Ovary (tissue), 9 donors: ENCODE measurements around the gene CDH1. TPM values are rescaled to one million over a fixed set of nuclear protein-coding genes. Genes with fewer than 3 reads are reported as not detected.

Experiments
- DNase-seq, 5 donors: peaks; one replicate each; pipeline ENCODE4 v3.0.0-alpha.2; 2019 to 2020
- H3K27ac ChIP-seq, 2 donors: fragments of 200-600 bp; one replicate each; pipeline versions ENCODE4 v1.5.1 to v1.8.0; 2019 to 2022
- H3K27me3 ChIP-seq: fragments of 200-600 bp; one replicate; pipeline ENCODE4 v1.8.0; 2022
- H3K36me3 ChIP-seq: fragments of 200-600 bp; sonication (generic); one replicate; pipeline ENCODE4 v1.5.1; 2019
- H3K4me1 ChIP-seq: one replicate; pipeline ENCODE4 v1.8.1; 2013; ENCODE audit warnings: mild to moderate bottlenecking, moderate library complexity; ENCODE audit not compliant: insufficient read depth
- H3K4me3 ChIP-seq: fragments of 200-600 bp; sonication (generic); one replicate; pipeline ENCODE4 v1.5.1; 2017
- H3K9me3 ChIP-seq, 2 donors: fragments of 200-600 bp in 1 of 2; sonication (generic) in 1 of 2; one replicate each; pipeline versions ENCODE4 v1.5.1 to v1.8.1; 2013 to 2019; ENCODE audit warnings: mild to moderate bottlenecking in 1 of 2, moderate library complexity in 1 of 2
- EP300 ChIP-seq: sonication (generic); formaldehyde crosslinking; IDR thresholded peaks from one replicate; pipeline ENCODE4 v1.6.1; 2017; ENCODE audit warnings: antibody characterized with exemption
- POLR2A ChIP-seq: fragments of 450-650 bp; IDR thresholded peaks from one replicate; pipeline ENCODE4 v1.6.1; 2017; ENCODE audit warnings: antibody characterized with exemption, mild to moderate bottlenecking, moderate library complexity
- WGBS, 3 donors: extraction: QIAGEN DNeasy Blood & Tissue Kit in 1 of 3; methylation state at CpG; one replicate each; pipeline versions ENCODE4 v1.1.5 to v1.1.7; 2013 to 2017; 5-methylcytosine and 5-hydroxymethylcytosine counted together
- intact Hi-C, 4 donors: fragments of 100-400 bp; cut with DNase I; formaldehyde crosslinking; loops; one replicate each; pipeline versions ENCODE4 v1.11.0 to v1.15.1; 2022 to 2023
- polyA plus RNA-seq, 2 donors: library from polyadenylated mRNA; stranded (reverse); fragments of 200-250 nt in 1 of 2; fragments of 350-450 nt in 1 of 2; fragmentation: Illumina TruSeq in 1 of 2; extraction: RNeasy Lipid Tissue Mini Kit (QIAGEN cat#74804) in 1 of 2; gene quantifications; one replicate each; pipeline ENCODE4 v1.2.3, GENCODE V29; 2013 to 2014
- total RNA-seq, 7 donors: library from RNA; depleted of rRNA in 2 of 7; stranded (reverse); fragments of >200 nt in 2 of 7; fragmentation: NEBNext Ultra II Directional in 3 of 7; extraction: Animal tissue kit (Norgen Biotek cat#: 25700) in 3 of 7; gene quantifications; one replicate each; pipeline versions ENCODE4 v1.1.0 to v1.2.4, GENCODE V29; 2016 to 2023
- TF ChIP-seq, protein P1 (sequence below), 3 donors: fragments of 450-650 bp in 2 of 3; fragments of 200-600 bp in 1 of 3; IDR thresholded peaks; one replicate each; pipeline versions ENCODE4 v1.5.1 to v1.8.0; 2016 to 2022; ENCODE audit warnings: antibody characterized with exemption in 3 of 3, mild to moderate bottlenecking in 1 of 3
- donor health status: DM: no; HTN: no; CAD: no; lungs with moderate emphysema.
- donor health status: DM: no; HTN: no; CAD: no.
- donor health status: Bipolar disorder and iron deficiency.
- donor health status: DM: yes; HTN: yes; CAD: no.
- donor health status: DM: no; HTN: no; CAD: no.
- donor health status: DM: yes; HTN: yes; CAD: no.

The CDH1 gene
- total and polyA plus RNA-seq, 9 donors: 1.1 to 118 (median 9.1) TPM

DNA sequence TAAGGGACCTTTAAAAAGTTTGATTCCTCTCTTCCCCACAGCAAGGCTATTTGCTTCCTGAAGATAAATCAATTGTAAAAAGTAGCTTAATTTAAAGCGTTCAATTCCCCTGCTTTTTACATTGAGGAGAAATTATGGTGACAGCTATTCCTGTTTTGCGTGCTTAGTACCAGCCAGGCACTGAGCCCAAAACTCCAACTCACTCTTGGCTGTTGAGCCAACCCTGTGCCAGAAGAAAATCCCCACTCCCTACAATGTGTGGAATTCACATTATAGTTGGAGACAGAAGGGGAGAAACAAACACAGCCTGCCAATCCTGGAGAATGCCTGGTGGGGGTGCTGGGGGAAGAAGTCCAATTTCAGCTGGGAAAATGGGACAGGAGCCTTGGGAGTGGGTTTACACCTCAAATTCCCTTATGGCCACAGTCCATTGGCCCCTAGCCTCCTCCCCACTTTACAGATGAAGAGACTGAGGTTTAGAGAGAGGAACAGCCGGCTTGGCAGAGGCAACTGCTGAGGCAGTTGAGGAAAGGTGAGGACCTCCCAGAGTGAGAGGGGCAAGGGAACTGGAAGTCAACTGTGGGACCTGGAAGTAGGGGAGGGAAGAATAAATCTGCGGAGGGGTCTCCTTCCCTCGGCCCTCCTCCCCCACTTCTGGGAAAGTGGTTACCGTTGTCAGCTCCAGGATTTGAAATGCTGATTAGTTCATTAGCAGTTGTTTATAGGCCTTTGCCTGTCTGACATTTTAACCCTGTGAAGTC, 26.1 kb downstream of the CDH1 start:
- TF ChIP-seq POLR2A (no peak), EP300 (no peak)
- TF ChIP-seq, protein P1, sequence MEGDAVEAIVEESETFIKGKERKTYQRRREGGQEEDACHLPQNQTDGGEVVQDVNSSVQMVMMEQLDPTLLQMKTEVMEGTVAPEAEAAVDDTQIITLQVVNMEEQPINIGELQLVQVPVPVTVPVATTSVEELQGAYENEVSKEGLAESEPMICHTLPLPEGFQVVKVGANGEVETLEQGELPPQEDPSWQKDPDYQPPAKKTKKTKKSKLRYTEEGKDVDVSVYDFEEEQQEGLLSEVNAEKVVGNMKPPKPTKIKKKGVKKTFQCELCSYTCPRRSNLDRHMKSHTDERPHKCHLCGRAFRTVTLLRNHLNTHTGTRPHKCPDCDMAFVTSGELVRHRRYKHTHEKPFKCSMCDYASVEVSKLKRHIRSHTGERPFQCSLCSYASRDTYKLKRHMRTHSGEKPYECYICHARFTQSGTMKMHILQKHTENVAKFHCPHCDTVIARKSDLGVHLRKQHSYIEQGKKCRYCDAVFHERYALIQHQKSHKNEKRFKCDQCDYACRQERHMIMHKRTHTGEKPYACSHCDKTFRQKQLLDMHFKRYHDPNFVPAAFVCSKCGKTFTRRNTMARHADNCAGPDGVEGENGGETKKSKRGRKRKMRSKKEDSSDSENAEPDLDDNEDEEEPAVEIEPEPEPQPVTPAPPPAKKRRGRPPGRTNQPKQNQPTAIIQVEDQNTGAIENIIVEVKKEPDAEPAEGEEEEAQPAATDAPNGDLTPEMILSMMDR (IDR thresholded peaks at IDR 0.05): no peak
- Histone ChIP-seq H3K27me3 (no peaks in the 10 kb centered on the region), H3K4me1 (no peaks in the 10 kb centered on the region), H3K4me3 (no peak overlapping the region), H3K9me3 (no peaks in the 10 kb centered on the region), H3K27ac (no peak overlapping the region), H3K36me3 (no peaks in the 10 kb centered on the region)
- WGBS, 3 donors: 50 to 63% (median 54%) methylated on average over 6 of the region's 6 CpGs
- intact Hi-C loops: no loop called here
- DNase-seq: no peak

DNA sequence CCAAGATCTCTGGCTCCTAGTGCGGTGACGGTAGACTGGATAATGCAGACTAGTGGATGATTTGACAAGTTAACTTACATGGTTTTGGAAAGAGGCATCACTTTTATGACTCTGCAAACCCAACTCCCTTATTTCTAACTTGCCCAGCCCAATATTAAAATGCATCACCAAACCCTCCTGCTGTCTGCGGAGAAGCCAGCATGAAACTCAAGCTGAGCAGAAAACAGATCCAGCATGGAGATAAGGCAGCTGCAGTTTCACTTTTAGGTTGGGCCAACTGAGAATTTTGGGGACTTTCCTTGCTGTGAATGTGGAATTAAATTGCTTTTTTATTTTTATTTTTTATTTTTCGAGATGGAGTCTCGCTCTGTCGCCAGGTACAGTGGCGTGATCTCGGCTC, 27.8 kb downstream of the CDH1 start:
- TF ChIP-seq EP300 (no peak), POLR2A (no peak)
- TF ChIP-seq, protein P1 (IDR thresholded peaks at IDR 0.05): no peak
- DNase-seq: no peak
- no peak overlapping the region for H3K27ac ChIP-seq
- no peaks in the 10 kb centered on the region for H3K9me3 ChIP-seq
- intact Hi-C loops: no loop called here
- no peaks in the 10 kb centered on the region for H3K27me3 ChIP-seq
- H3K4me3 ChIP-seq: no peak overlapping the region
- WGBS, 3 donors: 88 to 90% (median 89%) methylated on average over 8 of the region's 8 CpGs
- H3K36me3 ChIP-seq: no peaks in the 10 kb centered on the region
- no peaks in the 10 kb centered on the region for H3K4me1 ChIP-seq

DNA sequence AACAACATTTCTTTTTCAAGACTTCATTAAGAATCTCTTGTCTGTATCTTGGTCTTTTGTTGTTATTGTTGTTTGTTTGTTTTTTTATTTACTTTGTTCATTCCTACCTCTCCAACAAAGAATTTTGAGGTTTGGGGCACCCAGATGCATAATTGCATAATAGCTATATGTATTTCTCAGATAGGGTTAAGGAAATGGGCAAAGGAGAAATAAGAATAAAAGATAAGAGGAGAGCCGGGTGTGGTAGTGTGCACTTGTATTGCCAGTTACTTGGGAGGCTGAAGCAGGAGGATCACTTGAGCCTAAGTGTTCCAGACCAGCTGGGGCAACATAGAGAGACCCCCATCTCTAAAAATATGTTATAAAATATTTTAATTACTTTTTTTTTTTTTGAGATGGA, 30.5 kb downstream of the CDH1 start:
- 73 to 84% (median 80%) methylated on average over 1 of the region's 1 CpG for WGBS, 3 donors

DNA sequence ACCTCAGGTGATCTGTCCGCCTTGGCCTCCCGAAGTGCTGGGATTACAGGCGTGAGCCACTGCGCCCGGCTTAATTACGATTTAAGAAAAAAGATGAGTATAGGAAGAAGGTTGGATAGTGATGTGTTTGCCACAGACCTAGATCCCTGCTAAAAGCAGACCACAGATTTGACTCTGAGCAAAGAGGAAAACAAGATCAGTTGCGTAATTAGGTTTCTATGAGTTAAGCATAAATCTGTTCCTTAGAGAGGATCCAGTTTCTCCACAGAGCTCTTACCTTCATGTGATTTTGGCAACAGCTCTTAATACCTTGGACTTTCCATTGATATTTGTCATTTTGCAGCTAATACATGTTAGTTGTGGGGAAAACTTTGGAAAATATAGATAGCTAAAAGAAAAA, 31.1 kb downstream of the CDH1 start:
- H3K9me3 ChIP-seq: no peaks in the 10 kb centered on the region
- TF ChIP-seq, protein P1 (IDR thresholded peaks at IDR 0.05): no peak
- no peak for TF ChIP-seq POLR2A
- no peak for TF ChIP-seq EP300
- no peak overlapping the region for H3K27ac ChIP-seq
- no peaks in the 10 kb centered on the region for H3K27me3 ChIP-seq
- H3K36me3 ChIP-seq: no peaks in the 10 kb centered on the region
- no peak overlapping the region for H3K4me3 ChIP-seq
- DNase-seq: no peak
- 84 to 96% (median 89%) methylated on average over 7 of the region's 7 CpGs for WGBS, 3 donors
- intact Hi-C loops: no loop called here
- no peaks in the 10 kb centered on the region for H3K4me1 ChIP-seq

More for the DNA sequence above, 30.5 kb downstream of the CDH1 start:
- no peaks in the 10 kb centered on the region for H3K9me3 ChIP-seq
- H3K4me3 ChIP-seq: no peak overlapping the region
- no peak overlapping the region for H3K27ac ChIP-seq
- H3K36me3 ChIP-seq: no peaks in the 10 kb centered on the region
- H3K4me1 ChIP-seq: no peaks in the 10 kb centered on the region
- no peaks in the 10 kb centered on the region for H3K27me3 ChIP-seq
- DNase-seq: no peak
- TF ChIP-seq POLR2A: no peak
- TF ChIP-seq, protein P1 (IDR thresholded peaks at IDR 0.05): no peak
- TF ChIP-seq EP300: no peak
- intact Hi-C loops: no loop called here
